HG03342 (cell line): ENCODE data around the gene ZNF548.

Source experiments
- ATAC-seq: cut with Tn5 transposase; IDR thresholded peaks from one replicate; pipeline ENCODE4 v1.9.1; 2021; ENCODE audit warnings: mild to moderate bottlenecking, moderate library complexity; ENCODE audit not compliant: unreplicated experiment

Gene ZNF548

GRCh38 chr19:57395710-57396109 lies 6.1 kb downstream of the ZNF548 start:
- ATAC-seq, result no peak

DNA sequence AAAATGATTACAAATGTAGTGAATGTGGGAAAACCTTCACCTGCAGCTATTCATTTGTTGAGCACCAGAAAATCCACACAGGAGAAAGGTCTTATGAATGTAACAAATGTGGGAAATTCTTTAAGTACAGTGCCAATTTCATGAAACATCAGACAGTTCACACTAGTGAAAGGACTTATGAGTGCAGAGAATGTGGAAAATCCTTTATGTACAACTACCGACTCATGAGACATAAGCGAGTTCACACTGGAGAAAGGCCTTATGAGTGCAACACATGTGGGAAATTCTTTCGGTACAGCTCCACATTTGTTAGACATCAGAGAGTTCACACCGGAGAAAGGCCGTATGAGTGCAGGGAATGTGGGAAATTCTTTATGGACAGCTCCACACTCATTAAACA lies 9.2 kb downstream of the ZNF548 start:
- ATAC-seq, result no peak

- ATAC-seq, result no peak
Measured at GRCh38 chr19:57403737-57404563, 14.3 kb downstream of the ZNF548 start.

DNA sequence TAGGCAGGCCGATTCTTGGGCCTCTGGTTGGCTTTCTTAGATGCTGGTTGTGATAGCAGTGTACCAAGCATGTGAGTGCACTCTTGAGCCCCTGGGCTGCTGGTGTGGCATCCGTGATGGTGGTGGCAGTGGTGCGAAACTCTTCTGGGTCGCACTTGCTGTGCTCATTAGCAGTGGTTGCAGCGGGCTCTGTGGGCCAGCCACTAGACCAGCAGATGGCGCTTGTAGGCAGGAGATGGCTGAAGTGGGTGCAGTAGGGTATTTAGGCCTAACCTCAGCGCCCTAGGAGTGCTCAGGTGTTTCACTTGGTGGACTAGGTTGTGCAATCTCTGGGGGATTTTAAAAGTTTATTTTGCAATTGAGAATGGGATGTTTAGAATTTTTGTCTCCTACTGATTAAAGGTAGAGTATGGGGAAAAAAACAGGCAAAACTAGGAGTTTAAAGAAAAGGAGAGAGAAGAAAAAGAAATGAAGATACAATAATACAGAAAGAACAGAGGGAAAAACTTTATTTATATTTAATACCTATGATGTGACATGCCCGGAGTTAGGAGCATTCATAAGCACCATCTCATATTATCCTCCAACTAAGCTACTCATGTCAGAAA lies 17.0 kb downstream of the ZNF548 start:
- no peak for ATAC-seq

GRCh38 chr19:57410877-57411671 lies 21.4 kb downstream of the ZNF548 start, which contains the start of gene ZNF17:
Gene ZNF17 (plus strand): TSS chr19:57411161. CDS start chr19:57413616, 2,455 bp downstream.
- peak; percentile 97 for ATAC-seq

GRCh38 chr19:57419439-57419838 lies 29.8 kb downstream of the ZNF548 start:
- no peak for ATAC-seq

- no peak for ATAC-seq
Measured at GRCh38 chr19:57421037-57421436, 31.4 kb downstream of the ZNF548 start.

- peak; percentile 1 for ATAC-seq
Measured at GRCh38 chr19:57434386-57435061, 44.9 kb downstream of the ZNF548 start.

DNA sequence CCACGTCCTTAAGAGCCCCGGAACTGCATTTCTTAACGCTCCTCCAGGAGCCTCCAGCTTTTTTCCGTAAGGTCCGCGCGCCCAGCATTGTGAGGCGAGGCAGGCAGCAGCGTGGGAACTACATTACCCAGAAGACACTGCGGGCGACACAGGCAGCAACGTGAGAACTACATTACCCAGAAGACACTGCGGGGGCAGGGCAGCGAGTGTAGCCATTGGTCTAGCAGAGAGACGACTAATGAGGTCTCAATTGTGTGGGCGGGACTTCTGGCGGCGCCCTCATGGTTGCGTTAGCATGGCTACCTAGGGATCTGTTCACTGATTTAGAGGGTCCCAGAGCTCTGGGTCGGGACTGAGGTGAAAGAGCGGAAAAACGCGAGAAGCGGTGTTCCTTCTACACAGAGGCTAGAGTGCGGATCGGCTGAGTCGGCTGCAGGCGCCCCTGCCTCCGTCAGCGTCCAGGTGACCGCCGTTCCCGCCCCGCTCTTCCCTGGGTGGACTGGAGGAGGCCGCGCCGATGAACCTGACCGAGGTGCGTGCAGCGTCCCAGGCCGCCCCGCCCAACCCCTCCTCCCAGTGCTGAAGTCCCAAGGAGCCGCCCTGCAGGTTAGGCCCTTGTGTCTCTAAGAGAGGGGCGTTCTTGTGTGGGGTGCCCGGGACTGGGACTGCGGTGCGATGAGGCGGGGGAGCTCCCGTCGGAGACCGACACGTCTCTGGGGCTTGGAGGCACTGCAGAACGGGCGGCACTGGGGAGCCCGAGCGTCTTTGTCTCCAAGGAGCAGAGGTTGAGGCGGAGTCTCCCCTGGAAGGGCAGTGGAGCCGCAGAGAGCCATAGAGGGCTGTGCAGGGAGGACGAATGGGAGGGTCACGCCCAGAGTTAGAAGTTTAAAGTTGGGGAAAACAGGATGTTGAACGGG lies 45.7 kb downstream of the ZNF548 start, which contains the start of gene ZNF749:
ZNF749 (plus strand) TSS at position 264 of the 917 bp plus-strand sequence; CDS start at position 518, 254 bp downstream.
- peak; percentile 92 for ATAC-seq

GRCh38 chr19:57436417-57436816 lies 46.8 kb downstream of the ZNF548 start:
- no peak for ATAC-seq

DNA sequence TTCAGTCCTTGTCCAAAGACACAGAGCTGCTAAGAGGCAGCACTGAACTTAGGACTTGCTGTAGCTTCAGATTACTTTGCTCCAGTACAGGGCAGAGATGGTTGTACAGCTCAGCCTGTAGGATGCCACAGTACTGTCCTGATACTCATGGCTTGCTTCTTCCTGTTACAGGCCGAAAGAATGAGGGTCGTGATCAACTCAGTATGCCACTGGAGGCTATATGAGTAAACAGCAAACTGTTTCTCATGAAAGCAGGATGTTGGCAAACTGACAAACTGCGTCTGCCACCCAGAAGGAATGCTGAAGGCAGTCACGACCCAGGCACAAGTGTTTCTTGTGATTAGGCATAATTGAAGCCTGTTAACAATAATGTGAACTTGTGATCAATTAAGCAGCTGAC lies 48.3 kb downstream of the ZNF548 start:
- ATAC-seq, result no peak

- no peak for ATAC-seq
Measured at GRCh38 chr19:57438925-57439324, 49.3 kb downstream of the ZNF548 start.

- no peak for ATAC-seq
Measured at GRCh38 chr19:57441979-57442752, 52.5 kb downstream of the ZNF548 start.

GRCh38 chr19:57443121-57443696 lies 53.6 kb downstream of the ZNF548 start:
- ATAC-seq, result no peak

GRCh38 chr19:57452307-57452706 lies 62.7 kb downstream of the ZNF548 start:
- ATAC-seq, result no peak
